NCI-H82 treated with DMSO at 0.1 percent for 48 hours (cell line): ENCODE data around the gene CRIP1.

Experiments
- DNase-seq: peaks from one replicate; lab custom pipeline; 2025; ENCODE audit not compliant: unreplicated experiment; lab: John Stamatoyannopoulos, UW

Gene CRIP1

DNA sequence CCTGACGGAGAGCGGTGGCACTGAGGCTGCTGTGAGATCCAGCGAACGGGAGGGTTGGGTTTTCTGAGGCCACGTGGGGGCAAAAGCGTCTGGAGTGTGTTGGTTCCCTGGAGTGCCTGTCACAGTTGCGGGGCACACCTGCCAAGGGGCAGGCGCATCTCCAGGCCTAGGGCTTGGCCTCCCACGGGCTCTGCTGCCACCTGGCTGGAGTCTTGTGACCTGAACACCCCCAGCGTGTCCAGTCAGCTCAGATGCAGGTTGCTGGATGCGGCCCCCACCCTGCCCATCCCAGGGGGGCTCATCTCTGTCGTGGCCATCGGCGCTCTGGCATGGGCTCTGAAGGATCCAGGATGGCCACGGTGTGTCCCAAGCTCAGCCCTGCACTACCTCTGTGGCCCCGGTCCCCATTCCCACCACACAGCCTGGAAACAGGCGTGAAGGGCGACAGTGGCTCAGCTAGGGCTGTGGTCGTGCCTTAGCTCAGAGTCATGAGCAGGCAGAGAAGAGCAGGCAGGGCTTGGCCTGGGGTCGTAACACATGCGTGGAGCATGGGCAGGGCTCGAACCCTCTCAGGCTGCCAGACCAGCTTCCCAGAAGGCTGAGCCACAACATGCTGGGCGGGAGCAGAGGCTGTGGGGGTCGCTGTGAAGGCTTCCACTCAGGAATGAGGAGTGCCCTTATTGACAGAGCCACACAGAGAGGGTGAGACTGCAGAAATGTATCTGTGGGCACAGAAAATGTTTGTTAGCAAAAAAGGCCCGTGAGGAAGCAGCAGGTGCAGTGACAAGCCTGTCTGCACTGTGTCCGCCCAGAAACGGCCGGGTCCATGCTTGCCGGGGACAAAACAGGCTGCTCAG lies 35.6 kb upstream of the CRIP1 start:
- DNase-seq: no peak

DNA sequence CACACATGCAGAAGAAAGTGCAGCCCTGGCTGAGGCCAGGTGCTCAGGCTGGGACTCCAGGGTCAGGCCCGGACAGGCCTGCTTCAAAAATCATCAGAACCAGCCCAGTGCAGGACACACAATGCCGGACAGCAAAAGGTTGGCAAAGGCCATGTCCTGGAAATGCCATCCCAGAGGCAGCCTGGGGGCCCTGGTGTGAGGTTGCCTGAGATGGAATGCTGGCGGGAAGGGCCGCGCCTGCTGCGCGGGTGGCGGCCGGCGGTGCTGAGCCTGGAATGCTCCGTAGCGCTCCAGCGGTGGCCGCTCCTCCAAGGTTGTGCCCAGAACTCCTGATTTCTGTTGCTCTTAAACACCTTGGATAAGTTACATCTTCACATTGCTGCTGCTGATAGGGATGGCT lies 33.7 kb upstream of the CRIP1 start:
- no peak for DNase-seq

DNA sequence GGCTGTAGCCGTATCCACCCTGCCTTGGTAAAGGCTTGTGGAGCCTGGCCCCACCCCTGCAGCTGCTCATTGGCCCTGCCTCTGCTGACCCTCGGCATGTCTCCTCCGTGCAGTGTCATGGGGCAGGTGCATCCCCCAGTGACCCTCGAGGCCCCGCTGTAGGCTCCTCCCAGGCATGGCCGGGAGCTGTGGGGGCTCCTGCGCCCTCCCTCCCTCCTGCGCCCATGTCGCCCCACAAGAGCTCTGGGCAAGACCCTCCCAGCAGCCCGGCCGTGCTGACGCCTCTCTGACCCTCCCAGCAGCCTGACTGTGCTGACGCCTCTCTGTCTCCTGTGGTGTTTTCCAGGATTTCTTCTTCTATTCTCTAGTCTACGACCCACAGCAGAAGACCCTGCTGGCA lies 32.8 kb upstream of the CRIP1 start:
- no peak for DNase-seq

DNA sequence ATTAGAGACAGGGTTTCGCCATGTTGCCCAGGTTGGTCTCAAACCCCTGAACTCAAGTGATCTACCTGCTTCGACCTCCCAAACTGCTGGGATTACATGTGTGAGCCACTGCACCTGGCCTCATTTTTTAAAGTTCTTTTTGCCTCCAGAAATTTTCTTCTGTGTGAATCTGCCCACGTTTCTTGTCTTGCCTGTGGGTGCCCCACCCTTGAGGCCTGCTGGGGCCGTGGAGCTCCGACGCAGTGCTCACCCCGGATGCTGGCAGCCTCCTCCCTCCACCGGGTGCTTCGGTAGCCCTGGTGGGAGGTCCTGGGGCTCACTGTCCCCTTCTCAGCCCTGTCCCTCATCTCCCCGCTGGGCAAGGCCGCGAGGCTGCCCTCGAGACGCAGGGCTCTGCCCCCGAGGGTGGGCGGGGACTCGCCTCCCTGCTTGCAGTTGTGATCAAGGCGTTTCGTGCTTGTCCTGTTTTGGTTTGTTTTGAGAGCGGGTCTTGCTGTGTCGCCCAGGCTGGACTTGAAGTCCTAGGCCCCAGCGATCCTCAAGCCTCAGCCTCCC lies 31.5 kb upstream of the CRIP1 start:
- DNase-seq: no peak

DNA sequence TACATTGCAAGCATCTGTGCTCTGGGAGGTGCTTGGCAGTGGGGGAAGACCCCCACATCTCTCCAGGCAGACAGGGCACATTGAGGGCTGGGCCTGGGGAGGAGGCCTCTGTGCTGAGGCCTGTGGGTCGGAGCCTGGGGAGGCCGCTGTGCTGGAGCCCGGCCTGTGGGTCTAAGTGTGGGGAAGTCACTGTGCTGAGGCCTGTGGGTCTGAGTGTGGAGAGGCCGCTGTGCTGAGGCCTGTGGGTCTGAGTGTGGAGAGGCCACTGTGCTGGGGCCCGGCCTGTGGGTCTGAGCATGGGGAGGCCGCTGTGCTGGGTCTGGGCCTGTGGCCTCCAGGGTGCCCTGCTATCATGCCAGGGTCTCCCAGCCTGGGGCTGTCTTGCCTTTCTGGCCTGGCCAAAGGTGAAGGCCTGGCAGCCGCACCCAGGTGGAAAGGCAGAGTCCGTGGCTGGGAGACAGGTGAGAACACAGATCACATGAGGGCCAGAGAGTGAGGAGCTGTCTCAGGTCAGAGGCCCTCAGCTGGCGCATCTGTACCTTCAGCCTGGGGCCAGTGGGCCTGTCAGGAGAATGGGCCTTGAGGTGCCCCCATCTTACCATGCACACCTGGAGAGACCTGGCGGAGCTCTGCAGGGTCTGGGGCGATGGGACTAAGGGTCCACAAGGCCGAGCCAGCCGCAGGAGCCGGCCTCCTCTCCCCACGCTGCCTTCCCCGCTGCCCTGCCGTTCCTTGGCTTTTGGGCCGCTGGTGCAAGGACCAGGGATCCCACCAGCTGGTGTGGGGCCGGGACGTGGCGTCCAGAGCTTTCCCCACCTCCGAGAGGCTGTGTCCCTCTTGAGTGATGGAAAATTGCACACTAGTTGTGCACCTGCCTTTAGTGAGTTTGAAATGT lies 30.7 kb upstream of the CRIP1 start:
- DNase-seq: no peak

DNA sequence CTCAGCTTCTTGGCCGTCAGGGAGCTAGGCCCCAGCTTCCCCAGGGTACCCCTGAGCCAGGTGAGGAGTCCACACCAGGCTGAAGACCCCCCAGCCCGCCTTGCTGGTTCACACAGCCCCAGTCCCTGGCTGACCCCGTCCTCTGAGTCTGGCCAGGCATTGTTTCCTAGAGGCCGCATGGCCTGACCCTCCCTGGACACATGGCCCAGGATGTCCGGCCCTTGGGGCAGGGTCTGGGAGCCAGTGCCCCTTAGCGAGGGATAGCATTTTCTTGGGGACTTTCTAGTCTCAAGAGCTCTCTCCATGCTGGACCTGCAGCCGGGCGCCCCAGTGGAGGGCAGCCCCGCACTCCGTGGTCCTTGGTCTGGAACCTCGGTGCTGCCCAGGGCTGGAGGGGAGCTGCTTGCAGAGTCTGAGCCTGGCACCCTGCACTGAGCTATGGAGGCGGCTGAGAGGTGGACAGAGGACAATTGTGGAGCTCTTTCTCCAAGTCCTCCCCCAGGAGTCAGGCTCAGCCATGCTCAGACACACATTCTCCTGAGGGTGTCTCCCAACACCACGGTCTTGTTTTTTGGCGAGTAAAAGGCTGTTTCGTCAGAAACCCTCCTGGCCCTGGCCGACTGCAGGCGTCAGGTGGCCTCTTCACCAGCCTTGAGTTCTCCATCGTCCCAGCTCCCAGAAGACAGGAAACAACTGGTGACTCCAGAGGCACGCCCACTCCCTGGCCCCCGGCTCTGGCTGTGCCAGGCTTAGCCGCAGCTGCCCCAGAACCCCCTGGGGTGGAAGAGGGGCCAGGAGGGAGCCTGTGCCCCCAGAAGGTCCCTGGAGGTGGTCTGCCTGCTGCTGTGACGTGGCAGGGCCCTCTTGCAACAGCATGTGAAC lies 29.7 kb upstream of the CRIP1 start:
- DNase-seq: no peak

DNA sequence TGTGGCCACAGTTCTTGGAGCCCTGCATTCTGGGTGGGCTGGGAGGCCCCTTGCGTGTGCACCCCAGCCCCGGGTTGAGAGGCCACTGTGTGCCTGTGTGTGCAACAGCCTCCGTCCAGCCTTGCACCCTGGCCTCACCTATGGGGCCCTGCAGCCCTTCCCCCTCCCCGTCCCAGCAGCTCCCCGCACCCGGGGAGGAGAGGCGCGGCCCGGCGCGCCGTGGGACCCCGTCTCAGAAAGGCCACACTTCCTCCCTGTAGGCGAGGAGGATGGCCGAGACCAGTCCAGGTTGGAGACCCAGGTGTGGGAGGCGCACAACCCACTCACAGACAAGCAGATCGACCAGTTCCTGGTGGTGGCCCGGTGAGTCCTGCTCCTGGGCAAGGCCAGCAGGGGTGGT lies 28.7 kb upstream of the CRIP1 start:
- no peak for DNase-seq

DNA sequence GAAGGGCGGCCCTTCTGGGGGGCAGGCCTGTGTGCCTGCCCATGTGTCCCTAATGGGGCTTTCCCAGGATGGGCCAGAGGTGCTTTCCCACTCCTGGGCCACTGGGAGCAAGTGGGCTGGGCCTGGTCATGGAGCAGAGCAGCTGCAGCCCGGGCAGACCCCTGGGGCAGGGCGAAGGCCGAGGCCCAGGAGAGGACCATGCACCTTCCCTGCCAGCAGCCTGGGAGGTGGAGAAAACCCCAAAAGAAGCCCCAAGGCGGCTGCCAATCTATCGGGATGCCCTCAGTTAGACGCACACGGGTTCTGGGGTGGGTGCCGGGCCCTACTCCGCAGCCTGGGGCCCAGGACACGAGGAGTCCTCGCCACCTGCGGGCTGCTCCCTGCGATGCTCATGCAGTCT lies 28.1 kb upstream of the CRIP1 start:
- DNase-seq: no peak

DNA sequence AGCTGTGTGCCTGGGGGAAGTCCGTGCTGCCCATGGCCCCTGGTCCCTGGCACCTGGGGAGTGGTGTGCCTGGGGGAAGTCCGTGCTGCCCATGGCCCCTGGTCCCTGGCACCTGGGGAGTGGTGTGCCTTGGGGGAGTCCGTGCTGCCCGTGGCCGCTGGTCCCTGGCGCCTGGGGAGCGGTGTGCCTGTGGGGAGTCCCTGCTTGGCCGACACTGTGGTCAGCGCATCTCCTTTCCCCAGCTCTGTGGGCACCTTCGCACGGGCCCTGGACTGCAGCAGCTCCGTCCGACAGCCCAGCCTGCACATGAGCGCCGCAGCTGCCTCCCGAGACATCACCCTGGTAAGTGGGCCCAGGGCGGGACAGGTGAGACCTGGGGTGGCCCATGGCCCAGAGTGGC lies 26.6 kb upstream of the CRIP1 start:
- DNase-seq: no peak

DNA sequence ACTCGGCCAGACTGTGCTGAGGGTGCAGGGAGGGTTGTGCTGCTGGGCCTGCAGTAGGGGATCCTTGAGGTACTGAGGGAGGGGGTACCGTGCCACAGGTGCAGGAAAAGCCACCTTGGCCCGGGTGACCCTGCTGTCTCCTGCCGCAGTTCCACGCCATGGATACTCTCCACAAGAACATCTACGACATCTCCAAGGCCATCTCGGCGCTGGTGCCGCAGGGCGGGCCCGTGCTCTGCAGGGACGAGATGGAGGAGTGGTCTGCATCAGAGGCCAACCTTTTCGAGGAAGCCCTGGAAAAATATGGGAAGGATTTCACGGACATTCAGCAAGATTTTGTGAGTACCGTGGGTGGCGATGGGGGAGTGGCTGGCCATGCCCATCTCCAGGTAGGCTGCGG lies 26.1 kb upstream of the CRIP1 start:
- DNase-seq: no peak

DNA sequence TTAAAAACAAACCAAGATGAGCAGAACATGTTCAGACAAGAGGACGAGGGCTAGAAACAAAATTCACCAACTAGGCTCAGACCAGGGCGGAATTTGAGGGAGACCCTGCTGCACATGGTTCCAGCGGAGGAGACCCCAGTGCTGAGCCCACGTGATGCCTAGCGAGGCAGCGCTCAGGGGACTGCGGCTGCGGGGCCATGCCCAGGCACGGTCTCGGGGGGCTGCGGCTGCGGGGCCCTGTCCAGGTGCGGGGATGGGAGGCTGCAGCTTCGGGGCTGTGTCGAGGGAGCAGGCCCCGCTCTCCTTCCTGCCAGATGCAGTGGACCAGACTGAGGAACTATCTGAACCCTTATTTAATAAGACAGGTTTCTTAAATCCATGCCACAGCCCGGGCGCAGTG lies 24.8 kb upstream of the CRIP1 start:
- no peak for DNase-seq

DNA sequence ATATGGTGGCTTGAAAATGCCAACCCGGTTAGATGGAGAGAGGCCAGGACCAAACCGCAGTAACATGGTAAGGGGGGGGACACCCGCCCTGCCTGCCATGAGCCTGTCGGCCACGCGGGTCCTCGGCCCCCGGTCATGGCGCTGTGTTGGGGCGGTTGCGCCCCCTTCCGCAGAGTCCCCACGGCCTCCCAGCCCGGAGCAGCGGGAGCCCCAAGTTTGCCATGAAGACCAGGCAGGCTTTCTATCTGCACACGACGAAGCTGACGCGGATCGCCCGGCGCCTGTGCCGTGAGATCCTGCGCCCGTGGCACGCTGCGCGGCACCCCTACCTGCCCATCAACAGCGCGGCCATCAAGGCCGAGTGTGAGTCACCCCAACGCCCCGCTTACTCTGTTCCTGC lies 22.2 kb upstream of the CRIP1 start:
- no peak for DNase-seq

DNA sequence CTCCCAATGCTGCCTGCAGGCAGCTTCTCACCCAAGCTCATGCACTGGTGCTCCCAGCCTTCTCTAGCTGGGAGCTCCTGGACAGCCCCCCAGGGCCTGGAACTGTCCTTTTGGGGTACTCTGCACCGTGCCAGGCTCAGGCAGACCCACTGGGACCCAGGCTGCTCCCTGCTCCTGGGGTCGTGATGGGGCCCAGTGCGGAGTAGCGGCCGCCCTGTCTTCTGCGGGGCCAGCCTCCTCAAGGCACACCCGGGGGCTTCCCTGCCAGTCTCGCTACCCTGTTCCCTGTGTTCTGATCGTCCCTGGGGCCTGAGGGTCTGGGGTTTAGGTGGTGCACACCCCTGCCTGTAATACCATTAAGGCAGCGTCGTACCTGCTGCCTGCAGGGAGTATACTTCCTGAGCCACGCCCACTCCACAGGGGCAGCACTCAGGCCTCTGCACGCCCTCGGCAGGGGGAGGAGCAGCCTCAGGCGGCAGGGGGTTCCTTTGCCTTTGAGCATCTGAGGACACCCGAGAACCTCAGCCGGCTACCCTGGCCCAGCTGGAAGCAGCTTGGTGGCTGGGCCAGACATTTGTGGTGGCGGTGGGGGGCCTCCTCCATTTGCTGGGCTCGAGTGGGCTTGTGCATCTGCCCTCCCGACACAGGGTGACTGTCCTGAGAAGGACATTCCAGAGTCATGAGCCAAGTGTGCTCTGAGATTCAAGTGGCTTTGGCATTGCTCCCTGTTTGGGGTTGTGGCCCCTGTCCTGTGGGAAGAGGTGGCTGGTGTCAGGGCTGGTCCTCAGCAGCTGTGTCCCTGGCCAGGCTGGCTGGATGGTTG lies 21.3 kb upstream of the CRIP1 start:
- no peak for DNase-seq

DNA sequence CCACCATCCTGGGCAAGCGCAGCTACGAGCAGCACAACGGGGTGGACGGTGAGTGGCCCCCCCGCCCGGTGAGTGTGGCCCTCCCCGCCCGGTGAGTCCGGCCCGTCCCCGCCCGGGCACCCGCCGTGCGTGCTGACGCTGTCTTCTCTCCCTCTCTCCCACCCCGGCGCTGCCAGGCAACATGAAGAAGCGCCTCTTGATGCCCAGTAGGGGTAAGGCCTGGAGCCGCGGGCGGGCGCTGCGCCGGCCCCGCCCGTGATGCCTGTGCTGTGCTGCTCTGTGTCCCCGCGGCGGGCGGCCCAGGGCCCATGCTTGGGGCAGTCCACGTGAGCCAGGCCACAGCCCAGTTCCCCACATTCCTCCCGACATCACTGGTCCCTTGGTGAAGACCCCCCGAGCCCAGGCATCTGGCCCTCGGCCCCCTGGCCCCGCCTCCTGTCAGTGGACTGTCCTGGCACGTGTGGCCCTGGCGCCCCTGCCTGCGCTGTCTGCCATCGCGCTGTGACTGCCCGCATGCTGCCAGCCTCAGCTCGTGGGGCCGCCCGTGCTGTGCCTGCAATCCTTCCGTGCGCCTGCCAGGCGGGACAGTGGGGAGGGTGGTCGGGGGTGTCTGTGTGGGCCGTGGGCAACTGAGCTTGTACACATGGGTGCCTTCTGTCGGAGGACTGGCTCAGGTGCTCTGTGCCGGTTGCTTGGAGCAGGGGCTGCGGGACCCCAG lies 20.0 kb upstream of the CRIP1 start:
- DNase-seq: no peak

DNA sequence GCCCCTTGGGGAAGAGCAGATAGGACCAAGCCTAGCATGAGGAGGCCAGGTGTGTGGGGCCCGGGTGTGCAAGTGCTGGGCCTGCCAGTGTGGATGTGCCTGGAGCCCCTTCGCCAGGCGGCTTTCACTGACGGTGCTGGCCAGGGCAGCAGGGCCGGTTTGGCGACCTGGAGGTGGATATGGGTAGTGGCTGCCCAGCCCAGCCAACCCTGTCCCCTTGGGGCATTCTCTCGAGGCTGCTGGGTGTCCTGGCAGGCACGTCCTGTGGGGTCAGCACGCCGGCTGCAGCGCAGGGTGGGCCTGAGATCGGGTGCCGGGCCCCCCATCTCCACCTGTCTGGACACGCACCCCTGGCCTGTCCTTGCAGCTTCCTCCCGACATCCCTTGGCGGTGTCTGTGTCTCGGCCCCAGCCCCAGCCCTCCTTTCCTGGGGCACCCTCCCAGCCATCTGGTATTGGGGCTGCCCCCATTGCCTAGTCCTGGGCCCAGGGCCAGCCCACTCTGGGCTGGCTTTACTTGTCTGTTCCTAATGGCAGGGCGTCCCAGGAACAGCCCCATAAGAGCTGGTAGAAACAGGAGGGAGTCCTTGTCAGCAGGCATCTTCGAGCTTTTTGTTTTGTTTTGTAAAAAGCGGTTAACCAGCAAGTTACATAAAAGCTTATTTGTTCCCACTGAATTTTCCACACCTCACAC lies 19.3 kb upstream of the CRIP1 start:
- DNase-seq: no peak

DNA sequence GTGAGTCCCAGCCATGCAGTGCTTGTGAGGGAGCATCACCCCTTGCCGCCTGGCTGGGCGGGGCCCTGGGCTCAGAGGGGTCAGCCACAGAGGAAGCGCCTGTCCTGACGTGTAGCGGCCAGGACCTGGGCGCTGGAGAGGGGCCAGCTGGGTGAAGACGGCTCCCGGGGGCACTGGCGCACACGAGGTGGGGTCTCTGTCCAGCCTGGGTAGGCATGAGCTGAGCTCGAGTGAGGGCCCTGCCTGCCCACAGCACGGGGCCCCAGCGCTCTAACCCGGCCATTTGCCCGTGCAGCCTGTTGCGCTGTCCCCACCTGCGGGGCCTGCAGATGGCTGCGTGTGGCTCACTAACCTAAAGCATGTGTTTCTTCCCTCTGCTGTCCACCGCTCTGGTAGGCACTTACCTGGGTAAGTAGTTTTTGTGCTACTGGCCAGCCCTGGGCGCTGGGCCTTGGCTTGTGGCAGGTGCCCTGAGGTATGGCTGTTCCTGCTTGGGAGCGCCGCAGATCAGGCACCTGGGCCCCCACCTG lies 18.7 kb upstream of the CRIP1 start:
- DNase-seq: no peak

DNA sequence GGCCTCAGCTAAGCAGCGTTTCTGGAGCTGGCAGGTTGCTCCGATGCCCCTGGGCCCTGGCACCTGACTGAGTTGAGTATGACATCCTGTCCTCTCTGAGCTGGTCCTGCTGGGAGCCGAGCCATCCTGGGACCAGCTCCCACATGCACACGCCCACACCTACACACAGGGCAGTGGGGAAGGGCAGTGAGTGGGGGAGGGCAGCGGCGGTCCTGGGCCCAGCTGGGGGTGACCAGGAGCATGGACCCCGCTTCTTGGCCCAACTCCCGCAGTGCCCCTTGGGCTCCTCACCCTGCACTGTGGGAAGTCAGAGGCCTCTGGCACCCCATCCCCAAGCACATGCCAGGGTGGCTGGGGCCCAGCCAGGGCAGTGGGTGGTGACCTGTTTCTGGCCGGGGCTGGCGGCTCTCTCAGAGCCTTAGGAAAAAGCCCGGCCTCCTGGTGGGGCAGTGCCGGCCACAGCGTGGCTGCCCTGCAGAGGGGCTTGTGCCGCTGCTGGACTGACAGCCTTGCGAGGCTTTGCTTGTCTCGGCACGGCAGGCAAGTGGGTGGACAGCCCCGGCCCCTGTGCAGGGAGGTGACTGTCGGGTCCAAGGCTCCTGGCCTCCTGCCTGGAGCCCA lies 18.0 kb upstream of the CRIP1 start:
- DNase-seq: no peak
